PFSK-1 (cell line): ENCODE measurements around the gene EDEM1.

Experiments used
- FOXP2 ChIP-seq: optimal IDR thresholded peaks from 2 replicates; pipeline ENCODE3; 2011; ENCODE audit warnings: borderline replicate concordance, control low read depth, inconsistent platforms; ENCODE audit not compliant: insufficient read depth; ENCODE audit errors: extremely low read length, extremely low read depth
- POLR2AphosphoS5 ChIP-seq: IDR thresholded peaks from 2 replicates; pipeline ENCODE4 v1.6.1; 2012; ENCODE audit warnings: low read depth, mild to moderate bottlenecking, control low read depth, low read length, moderate library complexity
- SIN3A ChIP-seq: IDR thresholded peaks from 2 replicates; pipeline ENCODE4 v1.6.1; 2012; ENCODE audit warnings: mild to moderate bottlenecking, low read length, moderate library complexity, borderline replicate concordance; ENCODE audit not compliant: insufficient read depth
- TAF1 ChIP-seq: IDR thresholded peaks from 2 replicates; pipeline ENCODE4 v1.6.1; 2012; ENCODE audit warnings: low read length, control low read depth, borderline replicate concordance; ENCODE audit not compliant: insufficient read depth
- TF ChIP-seq, protein P1 (sequence below), 2 experiments: IDR thresholded peaks; 2 replicates each; pipeline versions ENCODE4 v1.6.1 to v1.8.0; 2011 to 2012; ENCODE audit warnings: low read depth in 2 of 2, low read length in 2 of 2, control low read depth in 1 of 2, inconsistent platforms in 1 of 2, mild to moderate bottlenecking in 1 of 2, moderate library complexity in 1 of 2; ENCODE audit not compliant: insufficient read depth in 1 of 2

GRCh38 chr3:5191555-5192304, 4.2 kb downstream of the EDEM1 start:
- TF ChIP-seq, protein P1, sequence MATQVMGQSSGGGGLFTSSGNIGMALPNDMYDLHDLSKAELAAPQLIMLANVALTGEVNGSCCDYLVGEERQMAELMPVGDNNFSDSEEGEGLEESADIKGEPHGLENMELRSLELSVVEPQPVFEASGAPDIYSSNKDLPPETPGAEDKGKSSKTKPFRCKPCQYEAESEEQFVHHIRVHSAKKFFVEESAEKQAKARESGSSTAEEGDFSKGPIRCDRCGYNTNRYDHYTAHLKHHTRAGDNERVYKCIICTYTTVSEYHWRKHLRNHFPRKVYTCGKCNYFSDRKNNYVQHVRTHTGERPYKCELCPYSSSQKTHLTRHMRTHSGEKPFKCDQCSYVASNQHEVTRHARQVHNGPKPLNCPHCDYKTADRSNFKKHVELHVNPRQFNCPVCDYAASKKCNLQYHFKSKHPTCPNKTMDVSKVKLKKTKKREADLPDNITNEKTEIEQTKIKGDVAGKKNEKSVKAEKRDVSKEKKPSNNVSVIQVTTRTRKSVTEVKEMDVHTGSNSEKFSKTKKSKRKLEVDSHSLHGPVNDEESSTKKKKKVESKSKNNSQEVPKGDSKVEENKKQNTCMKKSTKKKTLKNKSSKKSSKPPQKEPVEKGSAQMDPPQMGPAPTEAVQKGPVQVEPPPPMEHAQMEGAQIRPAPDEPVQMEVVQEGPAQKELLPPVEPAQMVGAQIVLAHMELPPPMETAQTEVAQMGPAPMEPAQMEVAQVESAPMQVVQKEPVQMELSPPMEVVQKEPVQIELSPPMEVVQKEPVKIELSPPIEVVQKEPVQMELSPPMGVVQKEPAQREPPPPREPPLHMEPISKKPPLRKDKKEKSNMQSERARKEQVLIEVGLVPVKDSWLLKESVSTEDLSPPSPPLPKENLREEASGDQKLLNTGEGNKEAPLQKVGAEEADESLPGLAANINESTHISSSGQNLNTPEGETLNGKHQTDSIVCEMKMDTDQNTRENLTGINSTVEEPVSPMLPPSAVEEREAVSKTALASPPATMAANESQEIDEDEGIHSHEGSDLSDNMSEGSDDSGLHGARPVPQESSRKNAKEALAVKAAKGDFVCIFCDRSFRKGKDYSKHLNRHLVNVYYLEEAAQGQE (IDR thresholded peaks at IDR 0.05; ENCODE audit: insufficient read depth in 1 of 2, low read depth in 2 of 2, low read length in 2 of 2) = no peak
- TF ChIP-seq TAF1 (no peak), SIN3A (no peak), POLR2AphosphoS5 (no peak), FOXP2 (no peak)
